ENCODE results near the gene IL15RA. TPM values are rescaled to one million over a fixed set of nuclear protein-coding genes. Genes with fewer than 3 reads are reported as not detected.

IL15RA gene
- total RNA-seq, 1 experiment from 2014 or later: 11.0 TPM

DNA sequence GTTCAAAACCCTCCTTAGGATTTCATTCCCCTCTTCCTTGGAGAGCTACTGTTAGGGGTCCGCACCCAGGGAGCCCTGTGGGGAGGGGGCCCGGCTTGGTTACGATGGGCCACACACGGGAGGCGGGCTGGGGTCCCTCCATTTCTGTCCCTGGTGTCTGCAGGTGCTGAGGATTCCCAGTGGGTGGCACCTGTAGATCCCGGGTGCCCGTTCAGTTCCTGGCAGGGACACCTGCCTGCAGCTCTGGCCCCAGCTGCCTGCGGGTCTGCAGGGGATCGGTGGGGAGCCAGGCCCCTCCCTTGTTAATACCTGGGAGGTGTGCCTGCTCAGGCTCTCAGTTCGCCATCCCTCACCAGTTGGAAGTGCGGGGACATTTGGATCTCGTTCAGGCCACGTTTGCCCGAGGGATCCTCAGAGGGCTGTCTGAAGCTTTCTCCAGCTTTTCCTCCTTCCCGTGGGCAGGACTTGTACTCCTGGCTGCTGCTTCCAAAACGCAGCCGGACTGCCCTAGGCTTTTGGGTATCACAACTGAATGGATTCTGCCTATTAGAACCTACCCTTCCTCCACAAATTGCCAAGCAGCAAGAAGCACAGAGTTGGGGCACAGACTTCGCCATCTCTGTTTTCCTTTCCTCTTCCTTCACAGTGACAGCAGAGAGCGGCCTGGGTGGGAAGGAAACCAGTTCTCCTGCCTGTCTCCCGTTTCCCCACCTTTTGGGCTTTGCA lies 22.3 kb upstream of the IL15RA start:
- Histone ChIP-seq H3K36me3 (ENCODE audit: control insufficient read depth, insufficient read depth, low read length) (no peaks in the 10 kb centered on the region), H3K27ac (ENCODE audit: low read length) (no peak overlapping the region), H3K9me3 (ENCODE audit: control insufficient read depth, insufficient read depth, low read depth, low read length) (no peaks in the 10 kb centered on the region), H3K4me3 (ENCODE audit: low read depth in 2 of 2, low read length in 2 of 2) (no peak overlapping the region), H3K27me3 (ENCODE audit: control insufficient read depth, insufficient read depth, low read length) (no peaks in the 10 kb centered on the region), H3K4me1 (ENCODE audit: control insufficient read depth, insufficient read depth, low read length) (no peaks in the 10 kb centered on the region)
- ChIA-PET CTCF (no interaction called here), POLR2A (no interaction called here)
- peak; percentile 65 for ATAC-seq
- TF ChIP-seq REST (IDR thresholded peaks at IDR 0.05; ENCODE audit: insufficient read depth in 1 of 2, low read depth in 2 of 2, low read length in 1 of 2) (no peak), SIN3A (IDR thresholded peaks at IDR 0.05; ENCODE audit: borderline replicate concordance, insufficient read depth, low read depth, low read length) (no peak), POLR2AphosphoS5 (IDR thresholded peaks at IDR 0.05; ENCODE audit: low read depth, low read length) (no peak), TCF7L2 (IDR thresholded peaks at IDR 0.05; ENCODE audit: low read depth, low read length) (no peak)
- TF ChIP-seq, protein P1, sequence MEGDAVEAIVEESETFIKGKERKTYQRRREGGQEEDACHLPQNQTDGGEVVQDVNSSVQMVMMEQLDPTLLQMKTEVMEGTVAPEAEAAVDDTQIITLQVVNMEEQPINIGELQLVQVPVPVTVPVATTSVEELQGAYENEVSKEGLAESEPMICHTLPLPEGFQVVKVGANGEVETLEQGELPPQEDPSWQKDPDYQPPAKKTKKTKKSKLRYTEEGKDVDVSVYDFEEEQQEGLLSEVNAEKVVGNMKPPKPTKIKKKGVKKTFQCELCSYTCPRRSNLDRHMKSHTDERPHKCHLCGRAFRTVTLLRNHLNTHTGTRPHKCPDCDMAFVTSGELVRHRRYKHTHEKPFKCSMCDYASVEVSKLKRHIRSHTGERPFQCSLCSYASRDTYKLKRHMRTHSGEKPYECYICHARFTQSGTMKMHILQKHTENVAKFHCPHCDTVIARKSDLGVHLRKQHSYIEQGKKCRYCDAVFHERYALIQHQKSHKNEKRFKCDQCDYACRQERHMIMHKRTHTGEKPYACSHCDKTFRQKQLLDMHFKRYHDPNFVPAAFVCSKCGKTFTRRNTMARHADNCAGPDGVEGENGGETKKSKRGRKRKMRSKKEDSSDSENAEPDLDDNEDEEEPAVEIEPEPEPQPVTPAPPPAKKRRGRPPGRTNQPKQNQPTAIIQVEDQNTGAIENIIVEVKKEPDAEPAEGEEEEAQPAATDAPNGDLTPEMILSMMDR (IDR thresholded peaks at IDR 0.05): no peak
- DNase-seq (ENCODE audit: low read depth, low spot score): no peak
- intact Hi-C loops (cut with micrococcal nuclease; ENCODE audit: unreplicated experiment): no loop called here
- no TSS peak for BruUV-seq (replicated peaks)
- in situ Hi-C loops (cut with HindIII; ENCODE audit: low pct_unique_long_range_greater_than_20kb, low sequenced_read_pairs): no loop called here

- intact Hi-C loops (cut with micrococcal nuclease; ENCODE audit: unreplicated experiment): no loop called here
- H3K9me3 ChIP-seq (ENCODE audit: control insufficient read depth, insufficient read depth, low read depth, low read length): peaks cover 6% of the 10 kb centered on the region; the same call in 1 of the 2 replicates
- in situ Hi-C loops (cut with HindIII; ENCODE audit: low pct_unique_long_range_greater_than_20kb, low sequenced_read_pairs): no loop called here
- no peak for ATAC-seq
- TF ChIP-seq SIN3A (IDR thresholded peaks at IDR 0.05; ENCODE audit: borderline replicate concordance, insufficient read depth, low read depth, low read length) (no peak), POLR2AphosphoS5 (IDR thresholded peaks at IDR 0.05; ENCODE audit: low read depth, low read length) (no peak), REST (IDR thresholded peaks at IDR 0.05; ENCODE audit: insufficient read depth in 1 of 2, low read depth in 2 of 2, low read length in 1 of 2) (no peak), TCF7L2 (IDR thresholded peaks at IDR 0.05; ENCODE audit: low read depth, low read length) (no peak)
- TF ChIP-seq, protein P1 (IDR thresholded peaks at IDR 0.05): no peak
- no peaks in the 10 kb centered on the region for H3K36me3 ChIP-seq (ENCODE audit: control insufficient read depth, insufficient read depth, low read length)
- BruUV-seq (replicated peaks): no TSS peak
- H3K4me1 ChIP-seq (ENCODE audit: control insufficient read depth, insufficient read depth, low read length): no peaks in the 10 kb centered on the region
- ChIA-PET POLR2A (no interaction called here), CTCF (no interaction called here)
- DNase-seq (ENCODE audit: low read depth, low spot score): no peak
- no peak overlapping the region for H3K4me3 ChIP-seq (ENCODE audit: low read depth in 2 of 2, low read length in 2 of 2)
- no peak overlapping the region for H3K27ac ChIP-seq (ENCODE audit: low read length)
- H3K27me3 ChIP-seq (ENCODE audit: control insufficient read depth, insufficient read depth, low read length): no peaks in the 10 kb centered on the region
Measured at GRCh38 chr10:5996696-5997095, 19.4 kb upstream of the IL15RA start.
